Uterine smooth muscle cell (primary cell): ENCODE data around the gene MLX. TPM values are rescaled to one million over a fixed set of nuclear protein-coding genes. Genes with fewer than 3 reads are reported as not detected.

Experiments
- total RNA-seq: library from RNA; depleted of rRNA; stranded (reverse); fragments of >200 nt; gene quantifications from 2 replicates; pipeline ENCODE4 v1.2.3, GENCODE V29; 2014

MLX gene
- 39.9 and 45.2 TPM in 2 replicates for total RNA-seq

GRCh38 chr17:42566883-42567573, at the start of gene MLX:
TSS of gene MLX (plus strand) at chr17:42567100. CDS start at chr17:42567125, 25 bp downstream.

GRCh38 chr17:42536048-42536371, 30.9 kb upstream of the MLX start, which contains the start of gene NAGLU:
TSS of gene NAGLU (plus strand) at chr17:42536241. CDS start at chr17:42536273, 32 bp downstream.

GRCh38 chr17:42552736-42553135, 14.2 kb upstream of the MLX start, which contains the start of gene HSD17B1:
TSS of gene HSD17B1 (plus strand) at chr17:42552923. CDS start at chr17:42552934, 11 bp downstream.

GRCh38 chr17:42561897-42562387, 5.0 kb upstream of the MLX start, which contains the start of gene COASY:
TSS of gene COASY (plus strand) at chr17:42562148. CDS start at chr17:42562623, 475 bp downstream.

GRCh38 chr17:42577532-42578281, 10.8 kb downstream of the MLX start, which contains the start of gene PSMC3IP:
TSS of gene PSMC3IP (minus strand) at chr17:42577729. CDS start at chr17:42577686, 43 bp downstream.

GRCh38 chr17:42609182-42609813, 42.4 kb downstream of the MLX start, which contains the start of the genes RETREG3 and TUBG1:
TSS of gene RETREG3 (minus strand) at chr17:42609374. CDS start at chr17:42609324, 50 bp downstream.
TSS of gene TUBG1 (plus strand) at chr17:42609683. CDS start at chr17:42609738, 55 bp downstream.

Other genes with a start within 250 kb of the MLX start
- 60.8 and 86.4 TPM in 2 replicates for gene STAT3, start 178.7 kb upstream of the MLX start, total RNA-seq
- gene CAVIN1, start 143.8 kb upstream of the MLX start, total RNA-seq, result 669 and 706 TPM in 2 replicates
- gene ATP6V0A1, start 108.2 kb upstream of the MLX start, total RNA-seq, result 53.4 and 53.5 TPM in 2 replicates
- 39.3 and 53.4 TPM in 2 replicates for gene NAGLU, start 30.9 kb upstream of the MLX start, total RNA-seq
- gene HSD17B1, start 14.2 kb upstream of the MLX start, total RNA-seq, result 2.3 and 3.7 TPM in 2 replicates
- 15.1 and 16.3 TPM in 2 replicates for gene COASY, start 5.0 kb upstream of the MLX start, total RNA-seq
- 6.7 and 20.6 TPM in 2 replicates for gene PSMC3IP, start 10.6 kb downstream of the MLX start, total RNA-seq
- gene RETREG3, start 42.3 kb downstream of the MLX start, total RNA-seq, result 44.9 and 55.6 TPM in 2 replicates
- 16.4 and 31.3 TPM in 2 replicates for gene TUBG1, start 42.6 kb downstream of the MLX start, total RNA-seq
- 7.4 and 11.0 TPM in 2 replicates for gene TUBG2, start 92.2 kb downstream of the MLX start, total RNA-seq
- gene PLEKHH3, start 109.9 kb downstream of the MLX start, total RNA-seq, result 14.6 and 20.4 TPM in 2 replicates
- 3.5 and 5.8 TPM in 2 replicates for gene CCR10, start 114.7 kb downstream of the MLX start, total RNA-seq
- gene CNTNAP1, start 115.4 kb downstream of the MLX start, total RNA-seq, result 45.2 and 52.4 TPM in 2 replicates
- 18.6 and 24.0 TPM in 2 replicates for gene EZH1, start 177.9 kb downstream of the MLX start, total RNA-seq
- gene RAMP2, start 194.1 kb downstream of the MLX start, total RNA-seq, result 0.37 TPM in 1 of 2 replicates, not detected in the other
- 62.7 and 87.4 TPM in 2 replicates for gene VPS25, start 206.3 kb downstream of the MLX start, total RNA-seq
- gene WNK4, start 213.5 kb downstream of the MLX start, total RNA-seq, result 2.9 and 4.3 TPM in 2 replicates
- gene COA3, start 231.6 kb downstream of the MLX start, total RNA-seq, result 58.2 and 72.0 TPM in 2 replicates
- 0.37 TPM in 1 of 2 replicates, not detected in the other for gene CNTD1, start 231.8 kb downstream of the MLX start, total RNA-seq